WERI-Rb-1 (cell line): ENCODE measurements around the gene TUB.

Experiments
- DNase-seq: peaks from one replicate; pipeline ENCODE4 v3.0.0-alpha.2; 2020
- H3K27ac ChIP-seq: fragments of 250-450 bp; sonication (Bioruptor Pico); 2 replicates; pipeline ENCODE4 v1.5.1; 2020; ENCODE audit warnings: mild to moderate bottlenecking, moderate library complexity
- H3K27me3 ChIP-seq: fragments of 250-450 bp; sonication (Bioruptor Pico); 2 replicates; pipeline ENCODE4 v1.5.1; 2021; ENCODE audit warnings: mild to moderate bottlenecking, low read depth, moderate library complexity; ENCODE audit not compliant: insufficient read depth, severe bottlenecking
- H3K36me3 ChIP-seq: fragments of 250-450 bp; sonication (Bioruptor Pico); 2 replicates; pipeline ENCODE4 v1.5.1; 2020; ENCODE audit warnings: mild to moderate bottlenecking, moderate library complexity
- H3K4me3 ChIP-seq: 2 replicates; pipeline ENCODE4 v1.5.1; 2011; ENCODE audit warnings: low read depth, mild to moderate bottlenecking, control low read depth, low read length
- H3K9me3 ChIP-seq: fragments of 250-450 bp; sonication (Bioruptor Pico); 2 replicates; pipeline ENCODE4 v1.5.1; 2021; ENCODE audit warnings: mild to moderate bottlenecking, moderate library complexity; ENCODE audit not compliant: severe bottlenecking
- CTCF ChIP-seq: IDR thresholded peaks from 2 replicates; pipeline ENCODE4 v1.5.1; 2011; ENCODE audit warnings: low read depth, mild to moderate bottlenecking, control low read depth, inconsistent platforms, low read length

TUB gene

DNA sequence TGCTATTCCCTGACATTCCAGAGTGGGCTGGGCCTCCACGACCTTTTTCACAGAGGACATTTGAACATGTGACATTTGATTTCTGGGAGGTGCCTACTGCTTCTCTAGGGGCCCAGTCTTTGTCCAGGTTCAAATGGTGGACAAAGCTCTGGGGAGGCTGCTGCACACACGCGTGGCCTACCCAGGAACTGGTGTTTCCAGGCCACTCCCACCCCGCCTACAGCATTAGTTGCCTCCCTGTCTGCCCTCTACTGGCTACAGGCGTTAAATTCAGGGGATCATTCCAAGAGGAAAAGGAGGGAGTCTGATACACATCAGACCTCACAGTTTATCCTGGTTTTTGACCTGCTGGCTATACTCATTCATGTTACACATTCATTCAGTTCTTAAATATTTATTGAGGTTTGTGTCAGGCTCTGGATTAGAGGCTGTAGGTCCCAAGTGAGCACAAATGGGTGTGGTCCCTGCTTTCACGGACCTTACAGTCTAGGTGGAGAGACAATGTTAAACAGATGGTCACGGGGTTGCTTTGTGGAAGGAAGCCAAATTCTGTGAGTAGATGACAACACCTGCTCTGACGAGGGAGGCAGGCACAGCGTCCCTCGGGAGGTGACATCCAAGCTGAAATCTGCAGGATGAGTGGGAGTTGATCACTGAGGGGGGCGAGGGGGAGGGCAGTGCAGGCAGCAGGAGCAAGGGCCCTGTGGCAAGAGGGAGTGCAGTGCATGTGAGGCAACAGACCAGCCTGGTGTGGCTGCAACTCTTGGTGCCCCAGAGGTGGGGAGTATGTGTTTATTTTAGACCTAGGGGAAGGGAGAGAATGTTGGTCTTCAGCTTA lies 11.8 kb downstream of the TUB start:
- DNase-seq = peak; percentile 81
- Histone ChIP-seq H3K27me3 (no peaks in the 10 kb centered on the region), H3K27ac (no peak overlapping the region), H3K4me3 (no peak overlapping the region), H3K9me3 (no peaks in the 10 kb centered on the region), H3K36me3 (peaks cover 40% of the 10 kb centered on the region)
- peak; percentile 64 for TF ChIP-seq CTCF

GRCh38 chr11:8093931-8094575 lies 13.0 kb downstream of the TUB start:
- Histone ChIP-seq H3K4me3 (no peak overlapping the region), H3K27ac (no peak overlapping the region), H3K36me3 (peaks cover 48% of the 10 kb centered on the region), H3K9me3 (no peaks in the 10 kb centered on the region), H3K27me3 (no peaks in the 10 kb centered on the region)
- DNase-seq = no peak
- no peak for TF ChIP-seq CTCF

- Histone ChIP-seq H3K4me3 (no peak overlapping the region), H3K36me3 (peaks cover 50% of the 10 kb centered on the region), H3K27me3 (no peaks in the 10 kb centered on the region), H3K9me3 (no peaks in the 10 kb centered on the region), H3K27ac (no peak overlapping the region)
- no peak for TF ChIP-seq CTCF
- DNase-seq = no peak
Measured at GRCh38 chr11:8094656-8095055, 13.6 kb downstream of the TUB start.

DNA sequence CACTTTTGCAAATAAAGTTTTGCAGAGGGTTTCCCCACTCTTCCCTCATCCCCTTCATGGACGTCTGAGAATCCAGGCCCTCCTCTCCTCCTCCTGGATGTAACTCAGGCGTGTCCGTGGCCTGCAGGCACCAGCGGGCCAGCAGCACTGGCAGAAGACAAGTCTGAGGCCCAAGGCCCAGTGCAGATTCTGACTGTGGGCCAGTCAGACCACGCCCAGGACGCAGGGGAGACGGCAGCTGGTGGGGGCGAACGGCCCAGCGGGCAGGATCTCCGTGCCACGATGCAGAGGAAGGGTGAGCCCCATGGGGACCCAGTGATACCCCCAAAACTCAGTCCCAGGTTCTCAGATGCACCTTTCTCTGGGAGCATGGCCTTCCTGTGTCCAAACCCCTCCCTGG lies 14.4 kb downstream of the TUB start:
- no peaks in the 10 kb centered on the region for H3K27me3 ChIP-seq
- no peaks in the 10 kb centered on the region for H3K9me3 ChIP-seq
- H3K4me3 ChIP-seq = no peak overlapping the region
- H3K36me3 ChIP-seq = peaks cover 57% of the 10 kb centered on the region
- H3K27ac ChIP-seq = no peak overlapping the region
- TF ChIP-seq CTCF = no peak
- DNase-seq = no peak

- no peak overlapping the region for H3K27ac ChIP-seq
- no peak overlapping the region for H3K4me3 ChIP-seq
- no peaks in the 10 kb centered on the region for H3K9me3 ChIP-seq
- no peaks in the 10 kb centered on the region for H3K27me3 ChIP-seq
- H3K36me3 ChIP-seq = peaks cover 63% of the 10 kb centered on the region
- no peak for DNase-seq
- no peak for TF ChIP-seq CTCF
Measured at GRCh38 chr11:8095806-8096522, 15.0 kb downstream of the TUB start.
